ENCODE measurements around the gene TMEM17.

Gene TMEM17

DNA sequence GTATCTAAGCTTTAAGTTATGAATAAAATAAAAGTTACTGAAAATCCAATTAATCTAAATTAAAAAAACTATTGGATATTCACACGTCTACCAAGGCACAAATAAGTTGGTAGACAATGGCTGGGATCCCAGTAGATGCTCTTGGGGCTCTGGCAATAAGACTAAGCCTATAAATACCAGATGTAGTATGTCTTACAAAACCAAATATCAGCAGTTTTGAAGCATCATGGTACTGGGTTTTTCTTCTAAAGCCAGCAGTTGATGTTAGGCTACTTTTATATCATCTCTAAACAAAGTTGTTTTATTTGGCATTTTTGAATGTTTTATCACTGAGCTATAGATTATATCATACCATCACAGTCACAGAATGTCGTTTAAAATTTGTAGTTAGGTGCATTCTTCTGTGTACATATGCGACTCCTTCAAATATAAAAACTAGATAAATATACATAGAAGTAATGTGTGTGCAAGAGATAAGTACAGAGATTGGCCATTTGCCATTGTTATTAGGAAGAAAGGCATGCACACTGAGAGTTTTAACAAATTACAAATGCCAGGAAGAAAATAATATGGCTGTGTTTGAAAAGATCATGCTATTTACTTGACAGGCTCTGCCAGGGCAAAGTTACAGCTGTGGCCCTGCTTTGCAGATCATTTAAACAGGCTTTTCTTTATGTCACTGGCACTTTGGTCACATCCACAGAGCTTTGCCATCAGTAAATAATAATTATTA, 21.6 kb upstream of the TMEM17 start:
- H3K9me2 ChIP-seq (replicated peaks; ENCODE audit: insufficient read depth, low read length), result no peaks in the 10 kb centered on the region
- no peaks in the 10 kb centered on the region for H3K9me3 ChIP-seq (ENCODE audit: insufficient read depth, low read length)
- H3K4me3 ChIP-seq (ENCODE audit: insufficient read depth, low read length, poor library complexity, severe bottlenecking), result no peak overlapping the region
- H2AFZ ChIP-seq (ENCODE audit: low read depth, low read length, severe bottlenecking), result no peak overlapping the region
- H3K79me2 ChIP-seq (ENCODE audit: insufficient read depth, low read length), result no peaks in the 10 kb centered on the region
- H3K27me3 ChIP-seq (ENCODE audit: low read length), result no peaks in the 10 kb centered on the region
- no peaks in the 10 kb centered on the region for H3F3A ChIP-seq (ENCODE audit: insufficient read depth)
- H3K9ac ChIP-seq (ENCODE audit: low read length), result no peak overlapping the region
- no peak for TF ChIP-seq EZH2phosphoT487 (conservative IDR thresholded peaks at IDR 0.05; ENCODE audit: low read length)
- no peak for TF ChIP-seq CTCF (IDR thresholded peaks at IDR 0.05; ENCODE audit: insufficient read depth, low read length, poor library complexity, severe bottlenecking)
- H3K36me3 ChIP-seq (ENCODE audit: low read length), result no peaks in the 10 kb centered on the region
- H3K4me2 ChIP-seq (ENCODE audit: low read depth, low read length, poor library complexity, severe bottlenecking), result no peak overlapping the region
- no peaks in the 10 kb centered on the region for H4K20me1 ChIP-seq (ENCODE audit: low read depth, low read length)
- no peak overlapping the region for H3K27ac ChIP-seq (ENCODE audit: low read depth, low read length)

- Histone ChIP-seq H3K9me3 (ENCODE audit: insufficient read depth, low read length) (no peaks in the 10 kb centered on the region), H3K4me3 (ENCODE audit: insufficient read depth, low read length, poor library complexity, severe bottlenecking) (no peak overlapping the region), H3F3A (ENCODE audit: insufficient read depth) (no peaks in the 10 kb centered on the region), H4K20me1 (ENCODE audit: low read depth, low read length) (no peaks in the 10 kb centered on the region), H3K36me3 (ENCODE audit: low read length) (no peaks in the 10 kb centered on the region), H3K27me3 (ENCODE audit: low read length) (no peaks in the 10 kb centered on the region), H2AFZ (ENCODE audit: low read depth, low read length, severe bottlenecking) (no peak overlapping the region), H3K9me2 (replicated peaks; ENCODE audit: insufficient read depth, low read length) (no peaks in the 10 kb centered on the region), H3K27ac (ENCODE audit: low read depth, low read length) (no peak overlapping the region), H3K79me2 (ENCODE audit: insufficient read depth, low read length) (no peaks in the 10 kb centered on the region), H3K4me2 (ENCODE audit: low read depth, low read length, poor library complexity, severe bottlenecking) (no peak overlapping the region), H3K9ac (ENCODE audit: low read length) (no peak overlapping the region)
- no peak for TF ChIP-seq EZH2phosphoT487 (conservative IDR thresholded peaks at IDR 0.05; ENCODE audit: low read length)
- no peak for TF ChIP-seq CTCF (IDR thresholded peaks at IDR 0.05; ENCODE audit: insufficient read depth, low read length, poor library complexity, severe bottlenecking)
Measured at GRCh38 chr2:62526531-62527381, 20.8 kb upstream of the TMEM17 start.

GRCh38 chr2:62525549-62526269, 19.7 kb upstream of the TMEM17 start:
- H3K27ac ChIP-seq (ENCODE audit: low read depth, low read length), result no peak overlapping the region
- H4K20me1 ChIP-seq (ENCODE audit: low read depth, low read length), result no peaks in the 10 kb centered on the region
- H3K9me3 ChIP-seq (ENCODE audit: insufficient read depth, low read length), result no peaks in the 10 kb centered on the region
- TF ChIP-seq CTCF (IDR thresholded peaks at IDR 0.05; ENCODE audit: insufficient read depth, low read length, poor library complexity, severe bottlenecking) (no peak), EZH2phosphoT487 (conservative IDR thresholded peaks at IDR 0.05; ENCODE audit: low read length) (no peak)
- no peak overlapping the region for H2AFZ ChIP-seq (ENCODE audit: low read depth, low read length, severe bottlenecking)
- no peaks in the 10 kb centered on the region for H3K9me2 ChIP-seq (replicated peaks; ENCODE audit: insufficient read depth, low read length)
- no peaks in the 10 kb centered on the region for H3K27me3 ChIP-seq (ENCODE audit: low read length)
- no peak overlapping the region for H3K9ac ChIP-seq (ENCODE audit: low read length)
- H3K4me3 ChIP-seq (ENCODE audit: insufficient read depth, low read length, poor library complexity, severe bottlenecking), result no peak overlapping the region
- no peaks in the 10 kb centered on the region for H3K79me2 ChIP-seq (ENCODE audit: insufficient read depth, low read length)
- H3F3A ChIP-seq (ENCODE audit: insufficient read depth), result no peaks in the 10 kb centered on the region
- no peaks in the 10 kb centered on the region for H3K36me3 ChIP-seq (ENCODE audit: low read length)
- H3K4me2 ChIP-seq (ENCODE audit: low read depth, low read length, poor library complexity, severe bottlenecking), result no peak overlapping the region

Measured in SU-DHL-6 (cell line).